GM06990 (cell line): Measurements from ENCODE around the gene ATP6V1C2.

Experiments
- DNase-seq: peaks from one replicate; pipeline ENCODE4 v3.0.0-alpha.2; 2011; ENCODE audit not compliant: insufficient read length; ENCODE audit errors: extremely low read depth
- H3K27me3 ChIP-seq: replicated peaks from 2 replicates; pipeline ENCODE4 v1.6.0; 2011; ENCODE audit warnings: low read length; ENCODE audit not compliant: control insufficient read depth, insufficient read depth
- H3K36me3 ChIP-seq: 2 replicates; pipeline ENCODE4 v1.5.1; 2011; ENCODE audit warnings: low read length; ENCODE audit not compliant: control insufficient read depth, insufficient read depth
- H3K4me3 ChIP-seq: replicated peaks from 2 replicates; pipeline ENCODE4 v1.5.1; 2011; ENCODE audit warnings: low read depth, mild to moderate bottlenecking, control low read depth, low read length
- TF ChIP-seq, protein P1 (sequence below): IDR thresholded peaks from 2 replicates; pipeline ENCODE4 v1.5.1; 2011; ENCODE audit warnings: low read length, control low read depth, mild to moderate bottlenecking, inconsistent platforms; ENCODE audit not compliant: insufficient read depth, poor library complexity, severe bottlenecking

The ATP6V1C2 gene

DNA sequence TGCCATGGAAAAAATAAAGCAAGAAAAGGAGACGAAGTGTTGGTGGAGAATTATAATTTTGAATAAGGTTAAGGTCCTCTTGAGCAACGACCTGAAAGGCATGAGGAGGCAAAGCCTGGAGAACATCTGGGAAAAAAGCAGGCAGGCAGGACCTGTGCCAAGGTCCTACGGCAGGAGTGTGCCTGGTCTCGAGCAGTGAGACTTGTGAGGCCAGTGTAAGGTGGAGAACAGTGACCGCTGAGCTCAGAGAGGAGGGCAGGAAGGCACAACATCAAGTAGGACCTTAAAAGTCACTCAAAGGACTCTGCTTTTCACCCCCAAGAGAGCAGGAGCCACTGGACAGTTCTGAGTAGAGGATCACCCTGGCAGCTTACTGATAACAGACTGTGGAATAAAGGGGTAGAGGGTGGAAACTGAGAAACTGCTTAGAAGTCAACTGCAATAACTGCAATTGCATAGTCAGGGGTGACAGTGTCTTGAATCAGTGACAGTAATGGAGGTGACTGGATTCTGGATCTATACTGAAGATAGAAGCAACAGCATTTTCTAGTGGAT, 35.2 kb upstream of the ATP6V1C2 start:
- no peaks in the 10 kb centered on the region for H3K27me3 ChIP-seq
- no peak for DNase-seq
- no peak overlapping the region for H3K4me3 ChIP-seq
- peaks cover 6% of the 10 kb centered on the region for H3K36me3 ChIP-seq
- TF ChIP-seq, protein P1, sequence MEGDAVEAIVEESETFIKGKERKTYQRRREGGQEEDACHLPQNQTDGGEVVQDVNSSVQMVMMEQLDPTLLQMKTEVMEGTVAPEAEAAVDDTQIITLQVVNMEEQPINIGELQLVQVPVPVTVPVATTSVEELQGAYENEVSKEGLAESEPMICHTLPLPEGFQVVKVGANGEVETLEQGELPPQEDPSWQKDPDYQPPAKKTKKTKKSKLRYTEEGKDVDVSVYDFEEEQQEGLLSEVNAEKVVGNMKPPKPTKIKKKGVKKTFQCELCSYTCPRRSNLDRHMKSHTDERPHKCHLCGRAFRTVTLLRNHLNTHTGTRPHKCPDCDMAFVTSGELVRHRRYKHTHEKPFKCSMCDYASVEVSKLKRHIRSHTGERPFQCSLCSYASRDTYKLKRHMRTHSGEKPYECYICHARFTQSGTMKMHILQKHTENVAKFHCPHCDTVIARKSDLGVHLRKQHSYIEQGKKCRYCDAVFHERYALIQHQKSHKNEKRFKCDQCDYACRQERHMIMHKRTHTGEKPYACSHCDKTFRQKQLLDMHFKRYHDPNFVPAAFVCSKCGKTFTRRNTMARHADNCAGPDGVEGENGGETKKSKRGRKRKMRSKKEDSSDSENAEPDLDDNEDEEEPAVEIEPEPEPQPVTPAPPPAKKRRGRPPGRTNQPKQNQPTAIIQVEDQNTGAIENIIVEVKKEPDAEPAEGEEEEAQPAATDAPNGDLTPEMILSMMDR, result no peak

DNA sequence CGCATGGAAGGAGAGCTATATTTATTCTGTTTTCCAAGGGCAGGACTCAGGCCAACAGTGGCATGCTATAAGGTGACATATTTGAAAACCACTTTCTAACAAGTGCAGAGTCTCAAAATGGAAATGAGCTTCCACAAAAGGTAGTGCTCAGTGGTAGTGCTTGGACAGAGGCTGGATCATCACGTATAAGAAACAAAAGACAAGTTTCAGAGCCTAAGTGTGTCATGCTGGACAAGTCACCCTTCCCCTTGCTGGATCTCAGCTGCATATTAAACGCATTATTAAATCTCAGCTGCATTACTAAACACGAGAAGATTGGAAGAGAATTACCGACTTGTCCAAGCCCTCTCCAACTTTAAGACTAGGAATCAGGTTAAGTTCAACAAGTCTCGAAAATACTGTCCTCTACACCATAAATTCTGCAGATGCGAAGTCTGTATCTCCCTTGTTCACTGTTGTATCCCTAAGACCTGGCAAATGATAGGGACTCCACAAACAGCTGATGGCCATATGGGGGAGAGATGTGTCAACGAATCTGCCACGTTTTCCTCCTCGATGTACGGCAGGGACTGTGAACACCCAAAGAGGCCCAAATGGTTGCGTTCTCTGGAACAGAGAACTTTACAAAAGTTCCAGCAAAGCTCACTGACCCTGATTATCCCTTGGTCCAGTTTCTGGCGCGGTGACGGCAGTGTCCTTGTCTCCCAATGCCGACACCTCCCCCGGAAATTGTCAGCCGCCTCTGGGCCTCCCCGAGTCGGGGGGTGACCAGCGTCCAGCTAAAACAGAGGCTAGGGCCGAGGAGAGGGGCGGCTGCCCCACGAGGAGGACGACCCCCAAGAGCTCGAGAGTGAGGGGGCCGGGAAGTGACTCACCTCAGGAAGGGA, 32.3 kb upstream of the ATP6V1C2 start:
- no peak for DNase-seq
- peaks cover 3% of the 10 kb centered on the region for H3K36me3 ChIP-seq
- TF ChIP-seq, protein P1, result no peak

DNA sequence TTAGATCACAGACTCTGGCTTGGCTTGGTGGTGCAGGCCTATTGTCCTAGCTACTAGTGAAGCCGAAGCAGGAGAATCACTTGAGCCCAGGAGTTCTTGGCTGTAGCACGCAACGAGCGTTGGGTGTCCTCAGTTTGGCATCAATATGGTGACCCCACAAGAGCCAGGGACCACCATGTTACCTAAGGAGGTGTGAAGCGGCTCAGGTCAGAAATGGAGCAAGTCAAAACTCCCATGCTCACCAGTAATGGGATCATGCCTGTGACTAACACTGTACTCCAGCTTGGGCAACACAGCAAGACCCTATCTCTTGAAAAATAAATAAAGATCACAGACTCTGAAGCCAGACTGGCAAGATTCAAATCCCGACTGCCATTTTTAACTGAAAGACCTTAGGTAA, 29.9 kb upstream of the ATP6V1C2 start:
- no peaks in the 10 kb centered on the region for H3K27me3 ChIP-seq
- no peaks in the 10 kb centered on the region for H3K36me3 ChIP-seq
- H3K4me3 ChIP-seq, result no peak overlapping the region
- no peak for DNase-seq
- TF ChIP-seq, protein P1, result no peak

More for the DNA sequence above, 32.3 kb upstream of the ATP6V1C2 start:
- no peaks in the 10 kb centered on the region for H3K27me3 ChIP-seq
- peak overlapping the region; percentile 98 for H3K4me3 ChIP-seq

DNA sequence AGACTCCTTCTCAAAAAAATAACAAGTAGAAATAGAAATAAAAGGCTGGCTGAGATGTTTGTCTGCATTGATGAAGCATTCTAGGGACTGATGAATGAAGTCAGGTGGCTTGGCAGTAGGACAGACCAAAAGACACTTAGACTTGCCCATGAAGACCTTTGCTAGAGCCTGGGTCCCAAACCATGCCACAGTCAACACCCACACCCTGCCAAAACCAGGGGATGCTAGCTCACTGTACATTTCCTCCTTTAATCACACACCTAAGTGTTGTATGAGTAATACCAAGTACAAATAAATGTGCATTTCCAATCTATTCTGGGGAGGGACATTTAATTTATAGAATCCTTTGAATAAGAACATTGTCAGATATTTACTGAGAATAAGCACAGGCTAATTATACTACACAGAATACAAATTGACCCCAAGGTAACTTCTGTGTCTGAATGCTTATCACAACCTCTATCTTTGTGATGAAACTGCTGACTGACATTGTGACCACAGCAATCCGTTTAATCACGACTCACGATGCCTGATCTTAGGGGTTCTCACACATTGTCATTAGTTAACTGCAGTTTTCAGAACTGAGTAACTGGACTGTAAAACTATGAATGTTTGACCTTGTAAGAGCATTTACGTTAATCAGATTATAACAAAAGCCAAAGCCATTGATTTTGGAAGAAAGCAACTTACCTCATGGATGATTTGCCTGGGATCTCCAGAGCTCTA, 21.2 kb upstream of the ATP6V1C2 start:
- Histone ChIP-seq H3K4me3 (no peak overlapping the region), H3K27me3 (no peaks in the 10 kb centered on the region), H3K36me3 (no peaks in the 10 kb centered on the region)
- no peak for DNase-seq
- TF ChIP-seq, protein P1, result no peak

DNA sequence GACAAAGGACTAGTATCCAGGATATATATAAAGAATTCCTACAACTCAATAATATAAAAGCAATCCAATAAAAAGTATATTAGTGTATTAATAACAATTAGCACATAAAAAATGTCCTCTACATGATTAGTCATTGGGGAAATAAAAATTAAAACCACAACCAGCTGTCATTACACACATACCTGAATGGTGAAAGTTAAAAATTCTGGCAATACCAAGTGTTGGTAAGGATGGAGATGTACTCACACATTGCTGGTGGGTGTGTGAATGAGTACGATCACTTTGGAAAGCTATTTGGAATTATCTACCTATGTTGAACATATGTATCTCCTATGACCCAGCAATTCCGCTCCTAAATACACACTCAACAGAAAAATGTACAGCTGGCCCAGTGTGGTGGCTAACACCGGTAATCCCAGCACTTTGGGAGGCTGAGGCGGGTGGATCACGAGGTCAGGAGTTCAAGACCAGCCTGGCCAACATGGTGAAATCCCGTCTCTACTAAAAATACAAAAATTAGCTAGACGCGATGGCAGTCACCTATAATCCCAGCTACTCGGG, 17.3 kb upstream of the ATP6V1C2 start:
- DNase-seq, result no peak
- TF ChIP-seq, protein P1, result no peak
- Histone ChIP-seq H3K27me3 (no peaks in the 10 kb centered on the region; the same call in 1 of the 2 replicates), H3K4me3 (no peak overlapping the region), H3K36me3 (no peaks in the 10 kb centered on the region)
